GM12878 (cell line): ENCODE results near the gene ADPRHL1. TPM values are rescaled to one million over a fixed set of nuclear protein-coding genes. Genes with fewer than 3 reads are reported as not detected.

Source experiments
- ATAC-seq: fragments of 200-7000 bp; cut with Tn5 transposase; 3 replicates; pipeline ENCODE4 v1.9.1; 2020; ENCODE audit warnings: mild to moderate bottlenecking, moderate library complexity
- BruUV-seq: library from RNA; stranded (reverse); fragments of 400-500 nt; replicated peaks from 2 replicates; lab custom pipeline; 2021; lab: Mats Ljungman, UMichigan
- CTCF ChIA-PET: fragments of 300-600 bp; sonication (Branson Sonifier 250); formaldehyde crosslinking; extraction: SDS; loops from one replicate; lab custom pipeline; 2021; ENCODE audit warnings: inconsistent platforms; lab: Yijun Ruan, JAX
- POLR2A ChIA-PET: fragments of 350-600 bp; formaldehyde crosslinking; extraction: SDS; loops from one replicate; lab custom pipeline; 2021; ENCODE audit warnings: inconsistent platforms; lab: Charles Lee
- RAD21 ChIA-PET: fragments of 300-600 bp; sonication (Branson Sonifier 250); formaldehyde crosslinking; loops from one replicate; lab custom pipeline; 2023; ENCODE audit warnings: antibody characterized with exemption; ENCODE audit not compliant: unreplicated experiment; lab: Charles Lee
- SMC1A ChIA-PET: fragments of 300-600 bp; sonication (Branson Sonifier 250); formaldehyde crosslinking; loops from one replicate; lab custom pipeline; 2023; ENCODE audit not compliant: unreplicated experiment, uncharacterized antibody; lab: Charles Lee
- DNase-seq: peaks from one replicate; pipeline ENCODE4 v3.0.0-alpha.2; 2011; ENCODE audit warnings: low read depth, low spot score
- FAIRE-seq: peaks from 3 replicates; lab custom pipeline; 2011; peaks lifted over from hg19 to GRCh38; lab: Jason Lieb, UNC
- H2AFZ ChIP-seq: 2 replicates; pipeline ENCODE4 v1.6.0; 2011; ENCODE audit warnings: low read depth, low read length, control low read depth; ENCODE audit not compliant: control insufficient read depth
- H3K27ac ChIP-seq: 2 replicates; pipeline ENCODE4 v1.5.1; 2011; ENCODE audit warnings: control low read depth; ENCODE audit not compliant: control insufficient read depth, insufficient read depth
- H3K27me3 ChIP-seq, 2 experiments: replicated peaks in 1 of 2; 2 replicates each; pipeline versions ENCODE4 v1.6.0 to v1.6.1; 2011; ENCODE audit warnings: low read length in 1 of 2; ENCODE audit not compliant: control insufficient read depth in 2 of 2, insufficient read depth in 2 of 2
- H3K36me3 ChIP-seq, 2 experiments: 2 replicates each; pipeline ENCODE4 v1.5.1; 2011; ENCODE audit warnings: low read length in 1 of 2; ENCODE audit not compliant: control insufficient read depth in 2 of 2, insufficient read depth in 2 of 2
- H3K4me1 ChIP-seq: 2 replicates; pipeline ENCODE4 v1.6.1; 2011; ENCODE audit warnings: mild to moderate bottlenecking, low read length, moderate library complexity, mixed read lengths; ENCODE audit not compliant: control insufficient read depth, insufficient read depth
- H3K4me2 ChIP-seq: 2 replicates; pipeline ENCODE4 v1.6.0; 2011; ENCODE audit warnings: control low read depth; ENCODE audit not compliant: control insufficient read depth, insufficient read depth
- H3K4me3 ChIP-seq: fragments of 200-600 bp; sonication (generic); 2 replicates; pipeline ENCODE4 v1.5.1; 2016
- H3K79me2 ChIP-seq: 2 replicates; pipeline ENCODE4 v1.6.0; 2011; ENCODE audit warnings: low read length; ENCODE audit not compliant: control insufficient read depth, insufficient read depth
- H3K9ac ChIP-seq: 2 replicates; pipeline ENCODE4 v1.8.0; 2011; ENCODE audit warnings: low read length, control low read depth, mixed read lengths; ENCODE audit not compliant: control insufficient read depth, insufficient read depth
- H3K9me3 ChIP-seq: replicated peaks from 3 replicates; pipeline ENCODE4 v1.5.1; 2011; ENCODE audit warnings: mild to moderate bottlenecking, low read length; ENCODE audit not compliant: control insufficient read depth, insufficient read depth
- H4K20me1 ChIP-seq: 2 replicates; pipeline ENCODE4 v1.6.0; 2011; ENCODE audit not compliant: control insufficient read depth, insufficient read depth
- BCLAF1 ChIP-seq: fragments of 450-650 bp; IDR thresholded peaks from 2 replicates; pipeline ENCODE4 v1.6.1; 2017; ENCODE audit warnings: antibody characterized with exemption, mild to moderate bottlenecking, moderate library complexity
- CBX5 ChIP-seq: sonication (generic); IDR thresholded peaks from 2 replicates; pipeline ENCODE4 v1.6.1; 2016; ENCODE audit warnings: low read depth, moderate library complexity, mild to moderate bottlenecking, inconsistent platforms
- CUX1 ChIP-seq: IDR thresholded peaks from 2 replicates; pipeline ENCODE4 v1.6.1; 2012; ENCODE audit warnings: improper control_type of control experiment, low read depth, low read length; ENCODE audit not compliant: insufficient replicate concordance
- FOXM1 ChIP-seq: IDR thresholded peaks from 2 replicates; pipeline ENCODE4 v1.6.1; 2012; ENCODE audit warnings: low read depth, mild to moderate bottlenecking, inconsistent platforms, low read length, moderate library complexity
- HDAC2 ChIP-seq: fragments of 200-600 bp; sonication (generic); IDR thresholded peaks from 2 replicates; pipeline ENCODE4 v1.6.1; 2017
- MAX ChIP-seq: IDR thresholded peaks from 2 replicates; pipeline ENCODE4 v1.6.1; 2012; ENCODE audit warnings: low read depth, low read length, improper control_type of control experiment
- NBN ChIP-seq: fragments of 450-650 bp; IDR thresholded peaks from 2 replicates; pipeline ENCODE4 v1.6.1; 2016
- POLR2A ChIP-seq: IDR thresholded peaks from 2 replicates; pipeline ENCODE4 v1.6.1; 2011; ENCODE audit warnings: low read depth, mild to moderate bottlenecking, low read length
- RCOR1 ChIP-seq: conservative IDR thresholded peaks from 2 replicates; pipeline ENCODE4 v1.6.1; 2012; ENCODE audit warnings: low read depth, low read length, improper control_type of control experiment
- RELB ChIP-seq: fragments of 450-650 bp; IDR thresholded peaks from 2 replicates; pipeline ENCODE4 v1.6.1; 2017; ENCODE audit warnings: low read depth, mild to moderate bottlenecking, moderate library complexity
- USF2 ChIP-seq: IDR thresholded peaks from 2 replicates; pipeline ENCODE4 v1.6.1; 2011; ENCODE audit warnings: low read depth, low read length, improper control_type of control experiment, borderline replicate concordance
- ZNF274 ChIP-seq: IDR thresholded peaks from one replicate; pipeline ENCODE4 v1.8.0; 2011; ENCODE audit not compliant: insufficient read length, insufficient read depth
- WGBS: methylation state at CpG from one replicate; pipeline ENCODE4 v1.1.6; 2016; ENCODE audit warnings: low lambda C conversion rate; ENCODE audit not compliant: insufficient replicate concordance, insufficient coverage; ENCODE audit errors: missing lambda C conversion rate; 5-methylcytosine and 5-hydroxymethylcytosine counted together
- in situ Hi-C: fragments of 300-500 bp; cut with MboI; formaldehyde crosslinking; loops from 9 replicates; pipeline ENCODE4 v1.14.3; 2018; ENCODE audit warnings: mixed read lengths
- intact Hi-C: fragments of 100-400 bp; cut with micrococcal nuclease; formaldehyde crosslinking; loops from one replicate; pipeline ENCODE4 v1.14.2; 2022; ENCODE audit not compliant: unreplicated experiment
- polyA plus RNA-seq, 11 experiments: library from polyadenylated mRNA; depleted of rRNA in 4 of 11; unstranded in 6 of 11; stranded (reverse) in 5 of 11; fragments of >200 nt; fragmentation: Nextera tagmentation in 4 of 11; fragmentation: Illumina TruSeq in 1 of 11; extraction: Ambion mirVana in 4 of 11; extraction: Trizol in 1 of 11; gene quantifications; 1 replicate in 1 of 11; 2 replicates in 10 of 11; pipeline versions ENCODE4 v1.2.1 to v1.2.3, GENCODE V29; 2011 to 2016; ENCODE audit warnings: inconsistent platforms in 2 of 11, missing spikeins in 2 of 11, low read depth in 1 of 11
- total RNA-seq, 4 experiments: library from RNA; depleted of rRNA in 3 of 4; stranded (reverse); fragments of >200 nt in 3 of 4; fragmentation: Illumina TruSeq in 1 of 4; extraction: Trizol in 1 of 4; gene quantifications; 2 replicates each; pipeline versions ENCODE4 v1.2.1 to v1.2.3, GENCODE V29; 2013 to 2021

Gene ADPRHL1
- total and polyA plus RNA-seq, 10 of the 15 experiments (the other 5 are each of a cell fraction or from before 2014, with no cell fraction given), result 0.05 to 1.9 (median 1.0) TPM

- ChIA-PET POLR2A (interaction anchor here (0.6 kb wide), 1 partner anchor 19 kb away, joined by 3 read pairs; no protein-coding TSS in a partner anchor), SMC1A (no interaction called here)
- no peaks in the 10 kb centered on the region for H3K79me2 ChIP-seq
- intact Hi-C loops, result no loop called here
- no peak for DNase-seq
- 8% methylated on average over 2 of the region's 8 CpGs for WGBS
- no TSS peak for BruUV-seq
- TF ChIP-seq POLR2A, result no peak
- TF ChIP-seq MAX, result no peak
- no peak for TF ChIP-seq HDAC2
- TF ChIP-seq RCOR1, result no peak
- TF ChIP-seq BCLAF1, result no peak
- TF ChIP-seq NBN, result no peak
- no peak for TF ChIP-seq USF2
- no peak for TF ChIP-seq CUX1
- no peak for TF ChIP-seq CBX5
- TF ChIP-seq ZNF274, result no peak
- TF ChIP-seq RELB, result no peak
- no peak for TF ChIP-seq FOXM1
- TF ChIP-seq, all 136 proteins: peak for 0
- H4K20me1 ChIP-seq, result no peaks in the 10 kb centered on the region
- no peak overlapping the region for H3K27ac ChIP-seq
- no peaks in the 10 kb centered on the region; a peak in 1 of 4 replicates for H3K27me3 ChIP-seq
- in situ Hi-C loops, result no loop called here
- H3K4me2 ChIP-seq, result no peak overlapping the region
- no peaks in the 10 kb centered on the region for H3K36me3 ChIP-seq
- ChIA-PET CTCF (no interaction called here), RAD21 (no interaction called here)
- ATAC-seq (no peak), FAIRE-seq (no peak)
- H3K9ac ChIP-seq, result no peak overlapping the region
- H3K4me1 ChIP-seq, result no peaks in the 10 kb centered on the region
- H3K9me3 ChIP-seq, result no peaks in the 10 kb centered on the region
- H3K4me3 ChIP-seq, result no peak overlapping the region
- H2AFZ ChIP-seq, result no peak overlapping the region
Measured at GRCh38 chr13:113414335-113414734, 39.0 kb downstream of the ADPRHL1 start.
